NCI-H526 treated with DMSO at 0.1 percent for 48 hours (cell line): ENCODE results near the gene SMIM15.
A peak's percentile ranks its signal among the peaks of the same experiment; 100 is the strongest.

Experiments used
- DNase-seq: peaks from one replicate; lab custom pipeline; 2025; lab: John Stamatoyannopoulos, UW

Gene SMIM15

DNA sequence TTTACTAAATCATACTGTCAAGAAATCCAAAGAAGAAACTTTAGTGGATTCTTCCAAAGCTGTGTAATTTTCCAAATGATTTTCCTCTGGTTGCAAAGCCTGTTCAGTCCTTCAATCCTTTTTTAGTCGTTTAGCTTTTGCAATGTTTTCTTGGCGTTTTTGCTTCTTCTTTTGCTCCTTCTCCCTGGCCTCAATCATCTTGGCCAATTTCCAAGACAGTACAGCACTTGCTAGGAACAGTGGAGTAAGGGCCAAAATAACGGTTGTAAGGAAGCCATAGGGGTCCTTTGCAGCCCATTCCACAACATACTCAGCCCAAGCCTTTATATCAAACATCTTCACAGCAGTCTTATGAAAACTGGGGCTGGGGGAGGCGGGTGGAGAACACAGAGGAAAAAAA, 2.4 kb downstream of the SMIM15 start:
- DNase-seq: no peak

DNA sequence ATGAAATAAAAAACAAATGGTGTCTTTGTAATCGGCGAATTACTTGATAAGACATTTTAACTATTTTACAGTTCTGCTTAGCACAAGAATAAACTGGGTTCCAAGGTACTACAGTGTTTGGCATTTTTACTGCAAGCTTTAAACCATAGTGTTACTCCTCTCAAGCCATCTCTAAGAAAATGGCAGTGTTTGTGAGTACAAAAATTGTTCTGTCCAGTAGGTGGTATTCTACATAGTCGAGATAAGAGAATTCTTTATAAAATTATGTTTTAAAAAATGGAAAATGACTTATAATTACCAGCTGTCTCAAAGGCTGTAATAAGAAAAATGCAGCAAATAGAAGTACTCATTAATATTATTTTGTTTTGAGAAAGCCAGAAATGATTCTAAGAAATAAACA, 3.2 kb downstream of the SMIM15 start:
- DNase-seq: no peak

DNA sequence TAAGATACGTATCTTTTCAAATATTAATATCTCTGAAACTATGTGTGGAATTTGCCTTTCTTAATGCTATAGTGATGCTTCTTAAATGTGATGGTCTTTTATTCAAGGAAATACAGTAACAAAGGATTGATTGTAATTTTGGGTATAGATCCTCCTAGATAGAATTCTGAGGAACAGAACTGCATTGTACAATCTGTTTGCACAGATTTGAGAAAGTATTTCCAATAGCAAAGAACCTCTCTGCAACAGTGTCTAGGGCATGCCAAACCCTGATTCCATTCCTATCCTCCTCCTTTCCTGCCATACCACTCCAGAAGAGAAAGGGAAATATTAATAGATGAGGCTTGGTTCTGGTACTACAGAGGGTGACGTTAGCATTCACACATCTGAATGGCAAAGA, 10.4 kb downstream of the SMIM15 start:
- DNase-seq: no peak

DNA sequence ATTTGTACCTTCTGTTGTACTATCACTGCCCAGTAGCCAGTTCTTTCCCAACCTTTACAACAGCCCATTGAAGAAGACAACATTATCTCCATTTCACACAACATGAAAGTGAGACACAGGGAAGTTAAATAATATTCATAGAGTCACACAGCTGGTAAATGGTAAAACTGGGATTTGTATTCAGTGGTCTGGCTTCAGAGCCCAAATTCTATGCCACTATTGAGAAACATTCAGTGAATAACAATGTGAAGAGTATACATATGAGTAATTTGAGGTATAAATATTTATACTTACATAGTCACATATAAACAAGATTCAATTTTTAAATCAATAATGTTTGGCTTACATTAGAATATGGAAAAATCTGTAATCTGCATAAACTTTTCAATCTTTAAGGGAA, 13.8 kb downstream of the SMIM15 start:
- DNase-seq: no peak

DNA sequence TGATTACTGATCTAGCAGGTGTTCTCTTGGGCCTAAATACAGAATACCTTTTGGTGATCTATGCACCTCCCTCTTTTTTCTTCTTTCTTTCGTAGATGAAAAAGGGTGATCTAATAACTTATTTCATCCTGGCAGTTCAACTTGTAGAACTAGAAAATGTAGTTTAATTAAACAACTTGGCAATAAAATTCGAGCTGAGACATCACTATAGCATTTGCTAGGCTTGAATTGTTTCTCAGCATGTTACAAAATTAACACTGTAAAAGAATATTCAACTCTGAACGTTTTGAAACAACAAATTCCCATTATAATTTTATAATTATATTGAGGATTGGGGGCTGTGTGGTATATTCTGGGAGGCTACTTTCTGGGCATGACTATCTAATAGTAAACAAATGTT, 19.5 kb downstream of the SMIM15 start:
- no peak for DNase-seq

DNA sequence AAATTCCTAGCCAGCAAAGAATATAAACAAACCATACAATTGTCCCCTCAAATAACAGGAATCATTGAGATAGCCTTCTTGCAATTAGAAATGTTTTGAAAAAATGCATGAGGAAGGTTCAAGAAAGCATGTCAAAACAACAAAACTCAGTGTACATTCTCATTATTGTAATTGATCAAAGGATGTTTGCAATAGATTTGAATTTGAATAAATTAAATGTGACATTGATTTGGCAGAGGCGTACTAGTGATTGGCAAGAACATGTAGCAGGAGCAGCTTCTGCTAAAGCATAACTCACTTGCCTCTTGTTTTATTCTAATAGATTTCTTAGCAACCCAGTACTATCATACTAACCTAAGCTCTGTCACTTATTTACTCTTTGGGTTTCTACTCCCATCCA, 19.9 kb downstream of the SMIM15 start:
- no peak for DNase-seq

DNA sequence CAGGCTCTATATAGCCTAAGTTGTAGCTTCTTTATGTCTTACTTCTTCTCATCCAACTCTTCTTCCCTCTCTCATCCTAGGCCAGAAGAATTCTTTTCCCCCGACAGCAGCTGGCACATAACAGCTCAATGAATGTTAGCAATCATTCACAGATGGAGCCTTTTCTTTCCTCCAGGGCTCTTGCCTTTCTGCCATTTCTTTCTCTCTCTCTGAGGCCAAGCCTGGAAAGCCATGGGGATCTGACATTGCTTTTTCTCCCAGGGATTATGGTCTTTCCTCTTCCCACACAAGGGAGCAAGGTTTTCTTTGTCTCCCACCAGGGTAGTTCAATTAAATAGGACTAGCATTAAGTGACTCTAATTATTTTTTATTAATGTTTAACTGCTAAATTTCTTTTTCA, 20.5 kb downstream of the SMIM15 start:
- DNase-seq: no peak

DNA sequence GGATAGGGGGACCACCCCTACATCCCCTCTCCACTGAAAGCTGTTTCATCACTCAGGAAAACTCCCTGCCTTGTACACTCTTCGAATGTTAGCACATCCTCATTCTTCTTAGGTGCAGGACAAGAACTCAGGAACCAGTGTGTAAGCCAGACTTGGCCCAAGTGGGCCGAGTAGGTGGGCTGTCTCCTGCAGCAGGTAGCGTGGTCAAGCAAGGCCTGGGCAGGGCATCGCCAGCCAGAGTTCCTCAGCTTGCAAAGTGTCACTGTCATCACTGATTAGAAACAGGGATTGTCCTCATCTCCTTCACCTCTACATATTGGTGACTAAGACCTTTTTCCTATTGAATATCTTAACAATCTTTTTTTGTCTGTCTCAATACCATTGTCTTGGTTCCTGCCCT, 22.3 kb downstream of the SMIM15 start:
- DNase-seq: no peak

DNA sequence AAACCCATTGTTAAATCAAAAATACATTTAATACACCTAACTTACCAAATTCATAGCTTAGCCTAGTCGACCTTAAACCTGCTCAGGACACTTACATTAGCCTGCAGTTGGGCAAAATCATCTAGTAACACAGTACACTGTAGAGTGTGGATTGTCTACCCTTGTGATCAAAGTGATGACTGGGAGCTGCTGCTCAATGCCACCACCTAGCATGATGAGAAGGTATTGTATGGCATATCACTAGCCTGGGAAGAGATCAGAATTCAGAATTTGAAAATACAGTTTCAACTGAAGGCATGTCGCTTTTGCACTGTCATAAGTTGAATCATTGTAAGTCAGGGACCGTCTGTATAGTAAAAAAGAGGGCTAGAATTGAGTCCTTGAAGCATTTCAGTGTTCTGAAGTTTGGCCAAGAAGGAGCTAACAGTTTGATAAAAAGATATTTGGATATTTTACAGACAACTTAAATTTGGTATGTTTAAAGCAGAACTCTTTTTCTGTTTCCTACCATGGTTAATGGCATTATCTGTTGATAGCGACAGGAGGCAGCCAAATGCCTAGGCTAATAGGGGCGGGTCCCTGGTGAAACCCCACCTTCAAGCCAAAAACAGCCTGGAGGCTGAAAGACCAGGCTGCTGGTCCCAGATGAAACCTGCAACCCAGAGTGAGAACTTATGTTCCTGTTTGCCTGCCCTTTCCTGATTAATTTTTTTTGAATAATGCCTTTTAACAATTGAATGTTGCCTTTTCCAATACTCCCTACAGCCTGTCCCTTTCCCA, 23.0 kb downstream of the SMIM15 start:
- DNase-seq: no peak

DNA sequence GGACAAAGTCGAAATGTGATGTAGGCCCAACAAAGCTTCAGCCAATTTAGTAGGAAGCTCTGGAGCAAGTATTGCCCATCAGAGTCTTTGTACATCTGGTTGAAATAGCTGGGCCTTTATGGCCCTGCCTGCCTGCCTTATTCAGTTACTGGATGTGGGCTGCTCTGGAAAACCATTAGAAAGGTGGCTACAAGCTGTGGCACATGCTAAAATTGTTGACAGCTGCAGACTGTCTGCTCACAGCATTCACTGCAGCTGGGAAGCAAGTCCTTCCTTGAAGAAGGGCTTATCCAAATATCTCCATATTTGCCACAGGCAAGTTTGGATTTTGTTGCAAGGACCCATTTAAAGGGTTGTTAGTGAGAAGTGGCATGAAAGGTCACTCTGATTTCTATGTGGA, 24.4 kb downstream of the SMIM15 start:
- DNase-seq: no peak

DNA sequence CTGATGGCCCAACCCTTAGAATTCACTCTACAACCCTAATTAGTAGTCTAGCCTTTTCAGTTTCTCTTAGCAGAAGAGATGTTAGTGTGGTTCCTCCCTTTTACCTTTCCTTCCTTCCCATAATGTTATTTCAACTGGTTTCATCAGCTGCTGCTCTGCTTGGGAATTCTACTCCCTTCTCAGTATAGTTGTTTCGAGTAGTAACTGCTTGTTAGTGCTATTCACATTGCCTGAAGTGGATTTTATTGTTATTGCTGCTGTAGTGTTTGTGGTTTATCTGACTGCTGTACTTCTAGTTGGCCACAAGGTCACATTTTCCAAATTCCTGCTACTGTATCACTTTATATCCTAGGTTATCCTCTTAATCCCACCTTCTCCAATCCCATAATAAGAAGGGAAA, 29.7 kb downstream of the SMIM15 start:
- no peak for DNase-seq

DNA sequence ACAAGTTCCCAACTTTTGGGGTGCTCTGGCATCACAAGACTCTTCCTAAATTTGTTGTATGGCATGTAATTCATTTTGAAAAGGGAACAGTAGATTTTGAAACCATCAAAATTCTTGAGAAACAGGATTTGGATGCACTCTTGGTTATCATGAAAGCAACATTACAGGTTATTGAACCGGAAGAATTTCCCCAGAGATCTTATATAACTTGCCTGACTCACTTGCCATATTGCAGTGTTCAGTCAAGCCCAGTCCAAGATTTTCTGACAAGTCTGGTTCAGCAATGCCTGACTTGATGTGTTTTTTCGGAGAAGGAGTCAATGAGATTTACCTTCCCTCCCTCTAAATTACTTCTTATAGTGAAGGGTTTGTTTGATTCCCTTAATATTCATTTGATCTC, 32.0 kb downstream of the SMIM15 start:
- no peak for DNase-seq

DNA sequence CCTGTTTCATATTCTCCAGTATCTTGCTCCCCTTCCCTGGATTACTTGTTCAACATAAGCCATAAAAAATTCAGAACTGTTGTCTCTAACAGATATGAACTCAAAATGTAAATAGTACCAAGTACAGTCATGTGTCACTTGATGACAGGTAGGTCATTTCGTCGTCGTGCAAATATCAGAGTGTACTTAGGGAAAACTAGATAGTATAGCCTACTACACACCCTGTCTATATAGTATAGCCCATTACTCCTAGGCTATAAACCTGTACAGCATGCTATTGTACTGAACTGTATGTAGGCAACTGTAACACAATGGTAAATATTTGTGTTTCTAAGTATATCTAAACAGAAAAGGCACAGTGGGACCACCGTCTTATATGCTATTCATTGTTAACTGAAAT, 39.1 kb downstream of the SMIM15 start:
- DNase-seq: peak; percentile 73

DNA sequence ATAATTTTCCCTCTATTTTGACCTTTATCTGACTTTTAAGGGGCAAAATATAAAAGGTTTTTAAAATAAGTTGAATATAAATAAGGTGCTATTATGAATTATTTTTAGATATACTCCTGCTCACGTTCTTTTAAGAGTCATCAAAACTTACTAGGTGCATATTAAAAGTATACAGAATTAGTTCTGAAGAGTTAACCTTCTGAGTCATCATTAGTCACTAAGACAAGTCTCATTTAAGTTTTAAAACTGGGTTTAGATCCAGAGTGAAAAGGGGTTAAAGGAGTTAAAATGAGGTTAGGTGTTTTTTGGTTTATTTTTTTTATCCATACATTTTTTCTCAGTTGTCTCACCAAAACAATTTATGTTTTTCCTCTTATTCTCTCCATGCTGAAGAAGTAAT, 41.7 kb downstream of the SMIM15 start:
- DNase-seq: no peak

DNA sequence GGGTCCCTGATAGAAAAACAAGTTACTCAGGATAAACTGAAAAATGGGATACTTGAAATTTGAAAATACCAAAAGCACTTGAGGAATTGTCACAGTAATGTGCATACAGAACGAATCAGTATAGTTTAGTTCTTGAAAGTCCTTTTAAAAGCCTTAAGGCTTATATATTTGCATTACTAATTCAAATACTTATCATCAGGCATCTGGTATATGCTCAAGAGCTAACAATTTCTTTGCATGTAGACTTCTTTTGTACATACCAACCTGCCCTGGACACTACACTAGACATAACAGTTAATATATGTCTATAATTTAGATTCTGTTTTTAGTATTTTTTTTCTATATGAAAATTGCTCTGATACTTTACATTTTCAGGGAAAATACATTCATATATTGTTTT, 43.2 kb downstream of the SMIM15 start:
- DNase-seq: no peak

DNA sequence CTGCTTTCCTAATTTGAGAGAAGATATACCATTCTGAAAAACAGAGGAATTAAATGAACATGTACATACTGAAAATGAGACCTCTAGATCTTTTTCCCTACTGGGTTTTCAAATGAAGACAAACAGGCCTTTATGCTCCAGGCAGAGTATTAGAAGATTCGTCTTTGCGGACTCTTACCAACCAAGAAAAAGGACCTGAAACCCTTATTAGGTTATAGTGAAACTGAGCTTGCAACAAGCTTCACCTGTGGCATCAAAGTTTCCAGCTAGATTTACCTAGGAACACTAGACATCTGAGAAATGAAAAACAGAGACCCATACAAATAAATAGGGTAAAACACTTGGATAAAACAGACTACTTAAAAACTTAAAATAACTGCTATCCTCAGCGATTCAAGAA, 46.3 kb downstream of the SMIM15 start:
- DNase-seq: no peak

DNA sequence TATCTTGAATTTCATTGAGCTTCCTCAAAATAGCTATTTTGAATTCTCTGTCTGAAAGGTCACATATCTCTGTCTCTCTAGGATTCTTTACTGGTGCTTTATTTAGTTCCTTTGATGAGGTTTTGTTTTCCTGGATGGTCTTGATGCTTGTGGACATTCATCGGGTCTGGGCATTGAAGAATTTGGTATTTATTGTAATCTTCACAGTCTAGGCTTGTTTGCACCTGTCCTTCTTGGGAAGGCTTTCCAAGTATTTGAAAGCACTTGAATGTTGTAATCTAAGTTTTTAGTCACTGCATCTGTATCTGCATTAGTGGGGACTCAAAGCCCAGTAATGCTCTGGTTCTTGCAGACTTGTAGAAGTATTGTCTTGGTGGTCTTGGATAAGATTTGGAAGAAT, 47.8 kb downstream of the SMIM15 start:
- DNase-seq: no peak
